B cell (primary cell): ENCODE measurements around the gene BRAF.

Source experiments
- CTCF ChIP-seq: fragments of 200-600 bp; IDR thresholded peaks from one replicate; pipeline ENCODE4 v1.8.0; 2022; ENCODE audit warnings: antibody characterized with exemption, mild to moderate bottlenecking
- EZH2 ChIP-seq: IDR thresholded peaks from 2 replicates; pipeline ENCODE4 v1.6.1; 2012; ENCODE audit warnings: borderline replicate concordance, low read depth, mild to moderate bottlenecking, moderate library complexity, low read length; ENCODE audit not compliant: insufficient read depth, poor library complexity, severe bottlenecking

GRCh38 chr7:140696680-140697446 lies 227.9 kb downstream of the BRAF start, which contains the start of gene NDUFB2:
- no peak for TF ChIP-seq CTCF
- TF ChIP-seq EZH2: no peak
